IMR-90 (cell line): ENCODE data around the gene DLEU7. TPM values are rescaled to one million over a fixed set of nuclear protein-coding genes. Genes with fewer than 3 reads are reported as not detected.
A peak's percentile ranks its signal among the peaks of the same experiment; 100 is the strongest.

Source experiments
- ATAC-seq: fragments of 200-7000 bp; cut with Tn5 transposase; 2 replicates; pipeline ENCODE4 v1.9.1; 2020; ENCODE audit warnings: low read depth, mild to moderate bottlenecking, moderate library complexity
- BruUV-seq: library from RNA; stranded (reverse); fragments of 400-500 nt; replicated peaks from 2 replicates; lab custom pipeline; 2021; lab: Mats Ljungman, UMichigan
- CTCF ChIA-PET: fragments of 300-600 bp; formaldehyde crosslinking; extraction: SDS; loops from one replicate; lab custom pipeline; 2021; ENCODE audit warnings: antibody characterized with exemption; lab: Yijun Ruan, JAX
- POLR2A ChIA-PET: fragments of 300-600 bp; sonication (Branson Sonifier 250); formaldehyde crosslinking; loops from one replicate; lab custom pipeline; 2022; ENCODE audit warnings: antibody characterized with exemption; ENCODE audit not compliant: unreplicated experiment; lab: Charles Lee
- DNase-seq: peaks from one replicate; pipeline ENCODE4 v3.0.0; 2013
- H2AFZ ChIP-seq: replicated peaks from 2 replicates; pipeline ENCODE3; 2013; ENCODE audit warnings: low read length, mild to moderate bottlenecking; ENCODE audit not compliant: poor library complexity
- H2AK5ac ChIP-seq: 2 replicates; pipeline ENCODE4 v1.6.1; 2013; ENCODE audit warnings: low read depth, low read length, inconsistent platforms
- H2AK9ac ChIP-seq: replicated peaks from 2 replicates; pipeline ENCODE3; 2013; ENCODE audit warnings: mild to moderate bottlenecking, low read depth, low read length, moderate library complexity; ENCODE audit not compliant: poor library complexity
- H2BK120ac ChIP-seq: 2 replicates; pipeline ENCODE4 v1.6.1; 2013; ENCODE audit warnings: low read depth, low read length, inconsistent platforms
- H2BK15ac ChIP-seq: 3 replicates; pipeline ENCODE4 v1.6.1; 2013; ENCODE audit warnings: low read depth, low read length, inconsistent platforms
- H2BK20ac ChIP-seq: 2 replicates; pipeline ENCODE4 v1.6.1; 2013; ENCODE audit warnings: low read depth, mild to moderate bottlenecking, inconsistent platforms, low read length, moderate library complexity
- H2BK5ac ChIP-seq: 2 replicates; pipeline ENCODE4 v1.6.1; 2013; ENCODE audit warnings: mild to moderate bottlenecking, low read depth, low read length, inconsistent platforms; ENCODE audit not compliant: poor library complexity, severe bottlenecking
- H3K14ac ChIP-seq: replicated peaks from 2 replicates; pipeline ENCODE4 v1.6.1; 2013; ENCODE audit warnings: low read depth, low read length, inconsistent platforms
- H3K18ac ChIP-seq: 2 replicates; pipeline ENCODE4 v1.6.1; 2013; ENCODE audit warnings: low read depth, low read length, control low read depth
- H3K23ac ChIP-seq: 2 replicates; pipeline ENCODE4 v1.6.1; 2013; ENCODE audit warnings: low read depth, low read length, inconsistent platforms
- H3K27ac ChIP-seq: 2 replicates; pipeline ENCODE4 v1.5.1; 2013; ENCODE audit warnings: mild to moderate bottlenecking, control low read depth, low read length; ENCODE audit not compliant: insufficient read depth
- H3K27me3 ChIP-seq: 2 replicates; pipeline ENCODE4 v1.6.1; 2013; ENCODE audit warnings: low read length; ENCODE audit not compliant: control insufficient read depth, insufficient read depth
- H3K36me3 ChIP-seq: 2 replicates; pipeline ENCODE4 v1.6.1; 2013; ENCODE audit warnings: low read length, mixed read lengths; ENCODE audit not compliant: control insufficient read depth, insufficient read depth
- H3K4ac ChIP-seq: 2 replicates; pipeline ENCODE4 v1.6.1; 2013; ENCODE audit warnings: low read depth, low read length, inconsistent platforms
- H3K4me1 ChIP-seq: 2 replicates; pipeline ENCODE4 v1.6.1; 2013; ENCODE audit warnings: low read length, mixed read lengths; ENCODE audit not compliant: control insufficient read depth, insufficient read depth
- H3K4me2 ChIP-seq: 2 replicates; pipeline ENCODE4 v1.6.1; 2013; ENCODE audit warnings: low read depth, mild to moderate bottlenecking, control low read depth, low read length, moderate library complexity
- H3K4me3 ChIP-seq: 2 replicates; pipeline ENCODE4 v1.5.1; 2013; ENCODE audit warnings: low read depth, mild to moderate bottlenecking, control low read depth, low read length, moderate library complexity; ENCODE audit not compliant: insufficient read depth
- H3K56ac ChIP-seq: 2 replicates; pipeline ENCODE4 v1.6.1; 2013; ENCODE audit warnings: low read length, inconsistent platforms; ENCODE audit not compliant: insufficient read depth; ENCODE audit errors: extremely low read depth
- H3K79me1 ChIP-seq, 2 experiments: 2 replicates each; pipeline ENCODE4 v1.6.1; 2013; ENCODE audit warnings: low read length in 2 of 2, inconsistent platforms in 1 of 2, low read depth in 1 of 2
- H3K9ac ChIP-seq: 2 replicates; pipeline ENCODE4 v1.6.1; 2013; ENCODE audit warnings: low read depth, low read length, control low read depth
- H3K9me1 ChIP-seq: 2 replicates; pipeline ENCODE4 v1.6.1; 2013; ENCODE audit warnings: low read length, inconsistent platforms; ENCODE audit not compliant: insufficient read depth
- H3K9me3 ChIP-seq: 2 replicates; pipeline ENCODE4 v1.6.1; 2013; ENCODE audit warnings: low read length; ENCODE audit not compliant: control insufficient read depth, insufficient read depth
- H4K20me1 ChIP-seq: 2 replicates; pipeline ENCODE4 v1.6.1; 2013; ENCODE audit warnings: low read length, inconsistent platforms; ENCODE audit not compliant: insufficient read depth
- H4K5ac ChIP-seq: 2 replicates; pipeline ENCODE4 v1.6.1; 2013; ENCODE audit warnings: mild to moderate bottlenecking, low read depth, low read length, control low read depth
- H4K8ac ChIP-seq, 2 experiments: 2 replicates each; pipeline ENCODE4 v1.6.1; 2013; ENCODE audit warnings: low read depth in 2 of 2, low read length in 2 of 2, control low read depth in 1 of 2, inconsistent platforms in 1 of 2
- H4K91ac ChIP-seq: 2 replicates; pipeline ENCODE4 v1.6.1; 2013; ENCODE audit warnings: low read depth, low read length, inconsistent platforms; ENCODE audit not compliant: insufficient read depth
- BHLHE40 ChIP-seq: fragments of 150-350 bp; IDR thresholded peaks from 2 replicates; pipeline ENCODE4 v1.6.1; 2016; ENCODE audit warnings: mild to moderate bottlenecking, low read depth, low read length
- CHD1 ChIP-seq: IDR thresholded peaks from 2 replicates; pipeline ENCODE4 v1.6.1; 2012; ENCODE audit warnings: low read depth, low read length, improper control_type of control experiment
- MAFK ChIP-seq: IDR thresholded peaks from 2 replicates; pipeline ENCODE4 v1.6.1; 2012; ENCODE audit warnings: low read depth, low read length, improper control_type of control experiment
- NFE2L2 ChIP-seq: fragments of 150-350 bp; IDR thresholded peaks from 2 replicates; pipeline ENCODE4 v1.6.1; 2016; ENCODE audit warnings: low read depth, mild to moderate bottlenecking, low read length
- POLR2A ChIP-seq: IDR thresholded peaks from 2 replicates; pipeline ENCODE4 v1.6.1; 2012; ENCODE audit warnings: mild to moderate bottlenecking, low read depth, low read length
- RCOR1 ChIP-seq: IDR thresholded peaks from 2 replicates; pipeline ENCODE4 v1.6.1; 2012; ENCODE audit warnings: mild to moderate bottlenecking, low read length, improper control_type of control experiment; ENCODE audit not compliant: insufficient replicate concordance
- WGBS, 2 experiments: methylation state at CpG; one replicate each; pipeline versions ENCODE4 v1.1.5 to v1.1.7; 2013; ENCODE audit warnings: missing lambda C conversion rate in 2 of 2; ENCODE audit not compliant: insufficient read length in 1 of 2; ENCODE audit errors: extremely low coverage in 2 of 2; 5-methylcytosine and 5-hydroxymethylcytosine counted together
- dilution Hi-C: fragments of 300-500 bp; cut with HindIII; formaldehyde crosslinking; loops from one replicate; pipeline ENCODE4 v1.14.3; 2018; ENCODE audit warnings: low sequenced_read_pairs; ENCODE audit not compliant: unreplicated experiment
- in situ Hi-C: fragments of 300-500 bp; cut with MboI; formaldehyde crosslinking; loops from 3 replicates; pipeline ENCODE4 v1.14.3; 2019; ENCODE audit warnings: low sequenced_read_pairs, inconsistent platforms, mixed read lengths
- intact Hi-C: fragments of 100-400 bp; cut with micrococcal nuclease; formaldehyde crosslinking; loops from 2 replicates; pipeline ENCODE4 v1.10.0; 2022
- polyA plus RNA-seq, 3 experiments: library from polyadenylated mRNA; depleted of rRNA; stranded (reverse); fragments of >200 nt; gene quantifications; 2 replicates each; pipeline ENCODE4 v1.2.3, GENCODE V29; 2012; ENCODE audit warnings: low replicate concordance in 1 of 3
- total RNA-seq: library from RNA; depleted of rRNA; stranded (reverse); fragments of >200 nt; gene quantifications from 2 replicates; pipeline ENCODE4 v1.2.3, GENCODE V29; 2012

Gene DLEU7
- total and polyA plus RNA-seq, 2 of the 4 experiments (the other 2 are of a cell fraction) = not detected

DNA sequence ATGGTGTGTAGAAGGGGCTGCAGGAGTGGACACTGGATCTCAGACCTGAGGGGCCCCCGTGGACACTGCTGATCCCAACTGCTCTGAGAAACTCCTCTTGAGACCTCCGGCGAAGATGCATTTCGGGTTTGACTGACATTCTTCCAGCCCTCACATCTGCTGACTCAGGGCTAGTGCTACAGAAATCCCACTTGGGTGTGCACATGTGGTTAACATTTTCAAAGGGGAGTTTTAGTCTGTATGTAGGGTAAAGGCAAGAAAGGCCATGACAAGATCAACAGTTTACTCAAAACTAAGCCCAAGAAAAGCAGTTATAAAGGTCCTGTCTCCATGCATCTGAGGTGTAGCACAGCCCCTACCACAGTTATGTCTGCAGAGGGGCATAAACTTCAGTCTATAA is 31.2 kb downstream of the DLEU7 start:
- H4K8ac ChIP-seq = no peak overlapping the region
- no peak overlapping the region for H3K56ac ChIP-seq
- no peak overlapping the region for H2AK5ac ChIP-seq
- H3K9me3 ChIP-seq = no peaks in the 10 kb centered on the region
- no peak overlapping the region for H3K14ac ChIP-seq
- H3K4me1 ChIP-seq = no peaks in the 10 kb centered on the region
- CTCF ChIA-PET = interaction anchor here (0.9 kb wide), 1 partner anchor 100 kb away, joined by 3 read pairs; no protein-coding TSS in a partner anchor
- no peak overlapping the region for H4K91ac ChIP-seq
- no peak overlapping the region for H2BK20ac ChIP-seq
- no peak overlapping the region for H2BK120ac ChIP-seq
- H3K79me1 ChIP-seq = no peaks in the 10 kb centered on the region
- DNase-seq = no peak
- H3K27ac ChIP-seq = no peak overlapping the region
- intact Hi-C loops = no loop called here
- H4K5ac ChIP-seq = no peak overlapping the region
- H3K4me3 ChIP-seq = no peak overlapping the region
- WGBS, 2 experiments = no CpG with 5 or more reads among the region's 4 CpGs
- no peak overlapping the region for H3K4me2 ChIP-seq
- no TSS peak for BruUV-seq
- no peaks in the 10 kb centered on the region for H4K20me1 ChIP-seq
- H2AFZ ChIP-seq = no peak overlapping the region
- H2AK9ac ChIP-seq = no peak overlapping the region
- in situ Hi-C loops = no loop called here
- TF ChIP-seq BHLHE40 = no peak
- no peak for TF ChIP-seq CHD1
- no peak for TF ChIP-seq NFE2L2
- TF ChIP-seq MAFK = peak; percentile 38
- TF ChIP-seq RCOR1 = no peak
- no peak for TF ChIP-seq POLR2A
- no peak for ATAC-seq
- POLR2A ChIA-PET = no interaction called here
- H3K9me1 ChIP-seq = no peaks in the 10 kb centered on the region
- no peaks in the 10 kb centered on the region for H3K36me3 ChIP-seq
- dilution Hi-C loops = no loop called here
- no peak overlapping the region for H2BK5ac ChIP-seq
- no peak overlapping the region for H3K18ac ChIP-seq
- no peak overlapping the region for H3K23ac ChIP-seq
- H2BK15ac ChIP-seq = no peak overlapping the region
- H3K27me3 ChIP-seq = peaks cover 12% of the 10 kb centered on the region
- no peak overlapping the region for H3K4ac ChIP-seq
- no peak overlapping the region for H3K9ac ChIP-seq
